NT2/D1 (cell line): ENCODE measurements around the gene STAT1.

Experiments
- YY1 ChIP-seq: IDR thresholded peaks from 2 replicates; pipeline ENCODE4 v1.6.1; 2011; ENCODE audit not compliant: insufficient read length, insufficient read depth
- ZNF274 ChIP-seq: IDR thresholded peaks from 2 replicates; pipeline ENCODE4 v1.6.1; 2011; ENCODE audit warnings: mild to moderate bottlenecking, low read depth, low read length

GRCh38 chr2:190973726-190974628 is 40.0 kb downstream of the STAT1 start:
- TF ChIP-seq YY1 = no peak
- TF ChIP-seq ZNF274 = no peak
